ENCODE results near the gene LPP. TPM values are rescaled to one million over a fixed set of nuclear protein-coding genes. Genes with fewer than 3 reads are reported as not detected.

Gene LPP
- total and polyA plus RNA-seq, 2 donors (not counting 1 experiment from before 2014, with no cell fraction given) = 7.6 to 81.7 TPM

DNA sequence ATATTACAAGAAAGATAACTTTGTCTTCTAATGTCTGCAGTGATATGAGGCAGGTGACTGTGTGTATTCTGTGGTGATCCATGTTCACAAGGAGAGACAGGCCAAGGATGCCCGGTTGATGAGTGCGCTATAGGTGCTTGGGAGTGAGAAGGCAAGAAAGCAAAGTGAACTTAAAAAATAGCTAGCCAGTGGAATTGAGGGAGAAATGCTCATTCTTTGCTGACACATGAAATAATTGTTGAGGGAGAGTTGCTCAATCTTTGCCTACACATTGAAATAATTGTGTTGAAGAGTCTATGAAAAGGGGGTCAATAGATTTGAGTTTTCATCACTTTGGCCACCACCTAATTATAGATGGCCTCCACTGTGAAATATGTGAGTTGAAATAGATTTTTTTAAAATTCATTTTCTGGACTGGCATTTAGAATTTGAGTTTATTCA, 156.3 kb downstream of the LPP start:
- 90% methylated on average over 2 of the region's 2 CpGs for WGBS (ENCODE audit: insufficient coverage)
- ChIA-PET POLR2A (interaction anchor here (0.7 kb wide), 2 partner anchors 178 to 257 kb away, joined by 4 to 5 read pairs; no protein-coding TSS in a partner anchor), CTCF (interaction anchor here (0.7 kb wide), 1 partner anchor 90 kb away, joined by 3 read pairs; no protein-coding TSS in a partner anchor)
- H3K27ac Mint-ChIP-seq = no peak overlapping the region
- peak overlapping the region; percentile 9 to 42 for H3K27ac ChIP-seq (ENCODE audit: low read length in 2 of 2)
- H3K36me3 ChIP-seq (replicated peaks in 1 of 2; ENCODE audit: control extremely low read depth in 1 of 2, control insufficient read depth in 1 of 2, extremely low read depth in 1 of 2, insufficient read depth in 2 of 2, low read length in 1 of 2) = no peaks in the 10 kb centered on the region
- ATAC-seq (ENCODE audit: low read depth) (no peak), DNase-seq (no peak)
- intact Hi-C loops (cut with micrococcal nuclease) = no loop called here
- H3K4me1 Mint-ChIP-seq = peaks cover 33% of the 10 kb centered on the region
- no peaks in the 10 kb centered on the region for H3K27me3 Mint-ChIP-seq
- H3K4me3 Mint-ChIP-seq = peak overlapping the region; percentile 24
- peaks cover 5% of the 10 kb centered on the region for H3K79me2 ChIP-seq (ENCODE audit: control insufficient read depth, insufficient read depth, low read length)
- peak overlapping the region; percentile 36 for H3K4me2 ChIP-seq (replicated peaks; ENCODE audit: low read depth, low read length, poor library complexity, severe bottlenecking)
- TF ChIP-seq, protein P1, sequence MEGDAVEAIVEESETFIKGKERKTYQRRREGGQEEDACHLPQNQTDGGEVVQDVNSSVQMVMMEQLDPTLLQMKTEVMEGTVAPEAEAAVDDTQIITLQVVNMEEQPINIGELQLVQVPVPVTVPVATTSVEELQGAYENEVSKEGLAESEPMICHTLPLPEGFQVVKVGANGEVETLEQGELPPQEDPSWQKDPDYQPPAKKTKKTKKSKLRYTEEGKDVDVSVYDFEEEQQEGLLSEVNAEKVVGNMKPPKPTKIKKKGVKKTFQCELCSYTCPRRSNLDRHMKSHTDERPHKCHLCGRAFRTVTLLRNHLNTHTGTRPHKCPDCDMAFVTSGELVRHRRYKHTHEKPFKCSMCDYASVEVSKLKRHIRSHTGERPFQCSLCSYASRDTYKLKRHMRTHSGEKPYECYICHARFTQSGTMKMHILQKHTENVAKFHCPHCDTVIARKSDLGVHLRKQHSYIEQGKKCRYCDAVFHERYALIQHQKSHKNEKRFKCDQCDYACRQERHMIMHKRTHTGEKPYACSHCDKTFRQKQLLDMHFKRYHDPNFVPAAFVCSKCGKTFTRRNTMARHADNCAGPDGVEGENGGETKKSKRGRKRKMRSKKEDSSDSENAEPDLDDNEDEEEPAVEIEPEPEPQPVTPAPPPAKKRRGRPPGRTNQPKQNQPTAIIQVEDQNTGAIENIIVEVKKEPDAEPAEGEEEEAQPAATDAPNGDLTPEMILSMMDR (IDR thresholded peaks at IDR 0.05) = no peak
- H3K27me3 ChIP-seq (replicated peaks in 1 of 4; ENCODE audit: control extremely low read depth in 1 of 4, control insufficient read depth in 3 of 4, insufficient read depth in 4 of 4, low read length in 3 of 4) = no peaks in the 10 kb centered on the region
- peak overlapping the region; percentile 6 for H2AFZ ChIP-seq (ENCODE audit: insufficient read depth, low read depth, low read length, poor library complexity, severe bottlenecking)
- no peaks in the 10 kb centered on the region for H4K20me1 ChIP-seq (ENCODE audit: control insufficient read depth, insufficient read depth, low read length, poor library complexity, severe bottlenecking)
- no peaks in the 10 kb centered on the region for H3K9me3 ChIP-seq (ENCODE audit: control extremely low read depth in 1 of 3, control insufficient read depth in 2 of 3, insufficient read depth in 1 of 3, low read length in 2 of 3)
- peaks cover 18 to 19% of the 10 kb centered on the region in 2 donors for H3K4me1 ChIP-seq (ENCODE audit: control insufficient read depth in 2 of 2, insufficient read depth in 2 of 2, low read length in 2 of 2)
- H3K9ac ChIP-seq (ENCODE audit: low read length) = peak overlapping the region; percentile 16
- no peaks in the 10 kb centered on the region for H3K9me3 Mint-ChIP-seq (ENCODE audit: insufficient read depth)
- H3K4me3 ChIP-seq (ENCODE audit: control extremely low read depth in 1 of 5, extremely low read depth in 1 of 5, insufficient read depth in 1 of 5, low read depth in 2 of 5, low read length in 4 of 5) = peak overlapping the region in 1 of 5 experiments; percentile 1

DNA sequence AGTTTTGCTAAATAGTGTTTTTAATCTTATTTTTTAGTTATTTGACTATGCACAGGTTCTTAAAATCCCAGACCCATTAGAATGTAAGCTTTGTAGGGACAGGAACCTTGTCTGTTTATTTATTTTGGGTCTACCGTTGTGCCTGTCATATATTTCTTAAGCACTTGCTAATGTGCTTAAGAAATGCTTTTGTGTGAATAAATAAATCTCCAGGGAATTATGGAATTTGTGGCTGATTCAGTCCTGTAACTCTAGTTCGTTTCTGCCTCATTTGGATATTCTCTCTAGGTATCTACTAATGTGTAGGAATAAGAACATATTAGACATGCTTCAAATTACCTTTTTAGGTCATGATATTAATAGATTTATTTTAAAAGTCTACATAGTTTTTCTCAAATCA, 161.6 kb downstream of the LPP start:
- no peaks in the 10 kb centered on the region for H3K36me3 ChIP-seq (replicated peaks in 1 of 2; ENCODE audit: control extremely low read depth in 1 of 2, control insufficient read depth in 1 of 2, extremely low read depth in 1 of 2, insufficient read depth in 2 of 2, low read length in 1 of 2)
- CTCF ChIA-PET = interaction anchor here (1.2 kb wide), 1 partner anchor 577 kb away, joined by 3 read pairs; no protein-coding TSS in a partner anchor
- 80% methylated on average over 1 of the region's 2 CpGs for WGBS (ENCODE audit: insufficient coverage)
- no peak for TF ChIP-seq EZH2 (IDR thresholded peaks at IDR 0.05; ENCODE audit: borderline replicate concordance, insufficient read depth, low read depth, low read length, poor library complexity, severe bottlenecking)
- TF ChIP-seq, protein P1 (IDR thresholded peaks at IDR 0.05) = no peak
- peaks cover 4 to 5% of the 10 kb centered on the region in 2 donors for H3K4me1 ChIP-seq (ENCODE audit: control insufficient read depth in 2 of 2, insufficient read depth in 2 of 2, low read length in 2 of 2)
- H2AFZ ChIP-seq (ENCODE audit: insufficient read depth, low read depth, low read length, poor library complexity, severe bottlenecking) = no peak overlapping the region
- no peaks in the 10 kb centered on the region for H3K27me3 Mint-ChIP-seq
- peaks cover 20% of the 10 kb centered on the region for H3K4me1 Mint-ChIP-seq
- intact Hi-C loops (cut with micrococcal nuclease) = no loop called here
- no peaks in the 10 kb centered on the region for H3K9me3 ChIP-seq (ENCODE audit: control extremely low read depth in 1 of 3, control insufficient read depth in 2 of 3, insufficient read depth in 1 of 3, low read length in 2 of 3)
- POLR2A ChIA-PET = no interaction called here
- no peaks in the 10 kb centered on the region for H4K20me1 ChIP-seq (ENCODE audit: control insufficient read depth, insufficient read depth, low read length, poor library complexity, severe bottlenecking)
- H3K27ac ChIP-seq (ENCODE audit: low read length in 2 of 2) = no peak overlapping the region
- no peak for DNase-seq
- H3K9me3 Mint-ChIP-seq (ENCODE audit: insufficient read depth) = no peaks in the 10 kb centered on the region
- H3K4me3 Mint-ChIP-seq = no peak overlapping the region
- H3K27ac Mint-ChIP-seq = no peak overlapping the region
- H3K79me2 ChIP-seq (ENCODE audit: control insufficient read depth, insufficient read depth, low read length) = peaks cover 6% of the 10 kb centered on the region
- no peak overlapping the region for H3K4me2 ChIP-seq (replicated peaks; ENCODE audit: low read depth, low read length, poor library complexity, severe bottlenecking)
- no peak overlapping the region for H3K4me3 ChIP-seq (ENCODE audit: control extremely low read depth in 1 of 5, extremely low read depth in 1 of 5, insufficient read depth in 1 of 5, low read depth in 2 of 5, low read length in 4 of 5)
- no peak overlapping the region for H3K9ac ChIP-seq (ENCODE audit: low read length)
- no peak for ATAC-seq (ENCODE audit: low read depth)
- no peaks in the 10 kb centered on the region for H3K27me3 ChIP-seq (replicated peaks in 1 of 4; ENCODE audit: control extremely low read depth in 1 of 4, control insufficient read depth in 3 of 4, insufficient read depth in 4 of 4, low read length in 3 of 4)
